ENCODE measurements around the gene CFAP77. TPM values are rescaled to one million over a fixed set of nuclear protein-coding genes. Genes with fewer than 3 reads are reported as not detected.

Gene CFAP77
- total RNA-seq, 1 experiment from 2014 or later, result not detected

GRCh38 chr9:132622159-132622558 is 212.1 kb downstream of the CFAP77 start:
- POLR2A ChIA-PET (ENCODE audit: low non-redundant PET), result no interaction called here
- TF ChIP-seq CTCF (conservative IDR thresholded peaks at IDR 0.05; ENCODE audit: low read depth, low read length) (no peak), EZH2 (IDR thresholded peaks at IDR 0.05; ENCODE audit: borderline replicate concordance, low read depth, low read length, poor library complexity, severe bottlenecking) (no peak)

More at GRCh38 chr9:132622159-132622558, 212.1 kb downstream of the CFAP77 start:
- Histone ChIP-seq H3K9me3 (ENCODE audit: low read depth, low read length, poor library complexity, severe bottlenecking) (no peaks in the 10 kb centered on the region), H3K4me3 (ENCODE audit: low read depth, low read length, poor library complexity, severe bottlenecking) (no peak overlapping the region), H3K27me3 (replicated peaks; ENCODE audit: insufficient read depth, low read depth, low read length, poor library complexity) (no peaks in the 10 kb centered on the region), H3K4me1 (ENCODE audit: insufficient read depth, low read length, poor library complexity, severe bottlenecking) (peaks cover 4% of the 10 kb centered on the region), H3K27ac (ENCODE audit: low read depth, low read length, poor library complexity, severe bottlenecking) (no peak overlapping the region), H3K36me3 (ENCODE audit: insufficient read depth, low read length, poor library complexity, severe bottlenecking) (peaks cover 19% of the 10 kb centered on the region)
- CTCF ChIA-PET, result no interaction called here
- DNase-seq (ENCODE audit: low spot score), result peak; percentile 27
- no TSS peak for BruUV-seq (replicated peaks)
- intact Hi-C loops (cut with micrococcal nuclease; ENCODE audit: unreplicated experiment), result no loop called here

Other genes with a start within 250 kb of the CFAP77 start
- gene NTNG2, start 248.2 kb upstream of the CFAP77 start, total RNA-seq (2021), result 1.5 and 3.0 TPM in 2 replicates
- 41.4 and 42.5 TPM in 2 replicates for gene SETX, start 55.2 kb upstream of the CFAP77 start, total RNA-seq (2021)
- gene TTF1, start 3.4 kb upstream of the CFAP77 start, total RNA-seq (2021), result 27.2 and 27.5 TPM in 2 replicates
- gene BARHL1, start 172.4 kb downstream of the CFAP77 start, total RNA-seq (2021), result not detected in 2 replicates

Measured in A673 (cell line).